ENCODE results near the gene KCTD6.

DNA sequence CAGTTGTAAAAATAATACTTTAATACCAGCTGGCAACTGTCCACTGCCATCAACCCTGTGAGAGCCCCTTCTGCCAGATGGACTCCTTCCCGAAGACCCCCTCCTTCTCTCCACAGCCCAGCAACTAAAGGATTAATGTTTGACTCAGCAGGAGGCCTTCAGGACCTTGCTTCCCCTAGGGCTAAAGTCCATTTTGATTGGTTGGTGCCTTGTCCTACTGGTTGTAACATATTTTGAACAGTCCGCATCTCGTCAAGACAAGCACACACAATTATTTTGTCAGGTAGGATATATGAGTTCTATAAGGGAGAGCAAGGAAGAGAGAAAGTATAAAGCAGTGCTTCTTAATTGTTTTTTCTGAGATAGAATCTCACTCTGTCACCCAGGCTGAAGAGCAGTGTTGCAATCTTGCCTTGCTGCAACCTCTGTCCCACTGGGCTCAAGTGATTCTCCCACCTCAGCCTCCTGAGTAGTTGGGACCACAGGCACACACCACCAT is 26.4 kb downstream of the KCTD6 start:
- TF ChIP-seq, protein P1, sequence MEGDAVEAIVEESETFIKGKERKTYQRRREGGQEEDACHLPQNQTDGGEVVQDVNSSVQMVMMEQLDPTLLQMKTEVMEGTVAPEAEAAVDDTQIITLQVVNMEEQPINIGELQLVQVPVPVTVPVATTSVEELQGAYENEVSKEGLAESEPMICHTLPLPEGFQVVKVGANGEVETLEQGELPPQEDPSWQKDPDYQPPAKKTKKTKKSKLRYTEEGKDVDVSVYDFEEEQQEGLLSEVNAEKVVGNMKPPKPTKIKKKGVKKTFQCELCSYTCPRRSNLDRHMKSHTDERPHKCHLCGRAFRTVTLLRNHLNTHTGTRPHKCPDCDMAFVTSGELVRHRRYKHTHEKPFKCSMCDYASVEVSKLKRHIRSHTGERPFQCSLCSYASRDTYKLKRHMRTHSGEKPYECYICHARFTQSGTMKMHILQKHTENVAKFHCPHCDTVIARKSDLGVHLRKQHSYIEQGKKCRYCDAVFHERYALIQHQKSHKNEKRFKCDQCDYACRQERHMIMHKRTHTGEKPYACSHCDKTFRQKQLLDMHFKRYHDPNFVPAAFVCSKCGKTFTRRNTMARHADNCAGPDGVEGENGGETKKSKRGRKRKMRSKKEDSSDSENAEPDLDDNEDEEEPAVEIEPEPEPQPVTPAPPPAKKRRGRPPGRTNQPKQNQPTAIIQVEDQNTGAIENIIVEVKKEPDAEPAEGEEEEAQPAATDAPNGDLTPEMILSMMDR (IDR thresholded peaks at IDR 0.05), result no peak
- TF ChIP-seq POLR2A (IDR thresholded peaks at IDR 0.05) (no peak), EP300 (IDR thresholded peaks at IDR 0.05) (no peak)
